HepG2 (cell line): ENCODE results near the gene HMGN4. TPM values are rescaled to one million over a fixed set of nuclear protein-coding genes. Genes with fewer than 3 reads are reported as not detected.
A peak's percentile ranks its signal among the peaks of the same experiment; 100 is the strongest.

ENCODE experiments used
- ATAC-seq: fragments of 200-7000 bp; cut with Tn5 transposase; 3 replicates; pipeline ENCODE4 v1.9.1; 2020; ENCODE audit warnings: mild to moderate bottlenecking, moderate library complexity
- BruUV-seq: library from RNA; stranded (reverse); fragments of 400-500 nt; replicated peaks from 2 replicates; lab custom pipeline; 2021; lab: Mats Ljungman, UMichigan
- CTCF ChIA-PET: fragments of 300-600 bp; formaldehyde crosslinking; extraction: SDS; loops from one replicate; lab custom pipeline; 2021; ENCODE audit warnings: low total read pairs, inconsistent platforms, low intra/inter-chr PET ratio; lab: Yijun Ruan, JAX
- POLR2A ChIA-PET: fragments of 350-600 bp; sonication (Branson Sonifier 250); formaldehyde crosslinking; loops from one replicate; lab custom pipeline; 2020; ENCODE audit warnings: antibody characterized with exemption, inconsistent platforms; lab: Yijun Ruan, JAX
- DNase-seq: peaks from one replicate; pipeline ENCODE4 v3.0.0-alpha.2; 2015; ENCODE audit warnings: low spot score
- FAIRE-seq: peaks from 3 replicates; lab custom pipeline; 2011; peaks lifted over from hg19 to GRCh38; lab: Jason Lieb, UNC
- H2AFZ ChIP-seq: one replicate; pipeline ENCODE4 v1.6.1; 2011; ENCODE audit warnings: low read length, inconsistent platforms
- H3K27ac ChIP-seq: fragments of 300-600 bp; 3 replicates; pipeline ENCODE4 v1.8.0; 2011; ENCODE audit warnings: mixed run types, mild to moderate bottlenecking, mixed read lengths, low read length, inconsistent platforms; ENCODE audit not compliant: insufficient read depth; ENCODE audit errors: extremely low read length
- H3K27me3 ChIP-seq, 2 experiments: fragments of 200-600 bp in 1 of 2; 2 replicates in 1 of 2; 3 replicates in 1 of 2; pipeline versions ENCODE4 v1.6.0 to v1.8.0; 2011; ENCODE audit warnings: low read length in 2 of 2, mild to moderate bottlenecking in 2 of 2, moderate library complexity in 2 of 2, inconsistent platforms in 1 of 2; ENCODE audit not compliant: insufficient read depth in 2 of 2, control insufficient read depth in 1 of 2
- H3K36me3 ChIP-seq, 2 experiments: fragments of 200-600 bp in 1 of 2; replicated peaks in 1 of 2; 2 replicates in 1 of 2; 3 replicates in 1 of 2; pipeline versions ENCODE4 v1.5.1 to v1.8.0; 2011; ENCODE audit warnings: low read length in 2 of 2, inconsistent platforms in 1 of 2; ENCODE audit not compliant: insufficient read depth in 2 of 2, control insufficient read depth in 1 of 2
- H3K4me1 ChIP-seq: 2 replicates; pipeline ENCODE4 v1.5.1; 2012; ENCODE audit warnings: low read length, inconsistent platforms; ENCODE audit not compliant: insufficient read depth
- H3K4me2 ChIP-seq: 2 replicates; pipeline ENCODE4 v1.6.0; 2011; ENCODE audit warnings: low read depth, low read length, inconsistent platforms
- H3K4me3 ChIP-seq, 3 experiments: fragments of 200-600 bp in 1 of 3; sonication (generic), shearing (Covaris generic) in 1 of 3; replicated peaks in 1 of 3; 2 replicates each; pipeline ENCODE4 v1.5.1; 2011 to 2016; ENCODE audit warnings: low read length in 3 of 3, inconsistent platforms in 2 of 3, low read depth in 2 of 3, mild to moderate bottlenecking in 2 of 3, control low read depth in 1 of 3, mixed read lengths in 1 of 3; ENCODE audit not compliant: insufficient read depth in 1 of 3
- H3K79me2 ChIP-seq: one replicate; pipeline ENCODE4 v1.6.1; 2011; ENCODE audit warnings: low read length, inconsistent platforms; ENCODE audit not compliant: insufficient read depth
- H3K9ac ChIP-seq: 2 replicates; pipeline ENCODE4 v1.6.0; 2011; ENCODE audit warnings: mild to moderate bottlenecking, low read depth, low read length, inconsistent platforms; ENCODE audit not compliant: insufficient read depth
- H3K9me3 ChIP-seq: 2 replicates; pipeline ENCODE4 v1.5.1; 2012; ENCODE audit warnings: mild to moderate bottlenecking, low read length
- H4K20me1 ChIP-seq: 2 replicates; pipeline ENCODE4 v1.6.0; 2011; ENCODE audit warnings: inconsistent platforms, mild to moderate bottlenecking, low read length, moderate library complexity; ENCODE audit not compliant: insufficient read depth
- ATF7-NPFF ChIP-seq: sonication (generic); formaldehyde crosslinking; IDR thresholded peaks from 2 replicates; pipeline ENCODE4 v1.8.1; 2023; ENCODE audit warnings: mild to moderate bottlenecking, low read depth, missing genetic modification reagents, moderate library complexity
- BCLAF1 ChIP-seq: fragments of 450-650 bp; IDR thresholded peaks from 2 replicates; pipeline ENCODE4 v1.6.1; 2017; ENCODE audit warnings: mild to moderate bottlenecking
- CBX1 ChIP-seq: IDR thresholded peaks from one replicate; pipeline ENCODE4 v1.6.1; 2016; ENCODE audit warnings: antibody characterized with exemption, low read depth
- FOXP4 ChIP-seq: sonication (generic); formaldehyde crosslinking; IDR thresholded peaks from 2 replicates; pipeline ENCODE4 v1.4.0; 2020; ENCODE audit warnings: missing genetic modification reagents
- GFI1 ChIP-seq: sonication (generic); formaldehyde crosslinking; IDR thresholded peaks from 2 replicates; pipeline ENCODE4 v1.5.0; 2020; ENCODE audit warnings: missing genetic modification reagents, mild to moderate bottlenecking, borderline replicate concordance
- JDP2 ChIP-seq: sonication (generic); formaldehyde crosslinking; IDR thresholded peaks from 2 replicates; pipeline ENCODE4 v1.8.1; 2022; ENCODE audit warnings: missing genetic modification reagents, borderline replicate concordance
- NFATC3 ChIP-seq: sonication (generic); formaldehyde crosslinking; IDR thresholded peaks from 2 replicates; pipeline ENCODE4 v1.5.1; 2020; ENCODE audit warnings: mild to moderate bottlenecking, missing genetic modification reagents
- NFIB ChIP-seq: sonication (generic); formaldehyde crosslinking; IDR thresholded peaks from 2 replicates; pipeline ENCODE4 v1.9.0; 2021; ENCODE audit warnings: missing genetic modification reagents, mild to moderate bottlenecking, borderline replicate concordance
- REPIN1 ChIP-seq: sonication (generic); formaldehyde crosslinking; IDR thresholded peaks from 2 replicates; pipeline ENCODE4 v1.8.0; 2022; ENCODE audit warnings: missing genetic modification reagents, low read depth, mild to moderate bottlenecking, borderline replicate concordance
- SIN3A ChIP-seq: IDR thresholded peaks from 2 replicates; pipeline ENCODE4 v1.6.1; 2011; ENCODE audit warnings: low read depth, mild to moderate bottlenecking, control low read depth, low read length, borderline replicate concordance
- SIX4 ChIP-seq: sonication (generic); formaldehyde crosslinking; IDR thresholded peaks from 2 replicates; pipeline ENCODE4 v1.4.0; 2020; ENCODE audit warnings: missing genetic modification reagents
- TCF12 ChIP-seq, 2 experiments: fragments of 450-650 bp in 1 of 2; sonication (generic) in 1 of 2; formaldehyde crosslinking in 1 of 2; IDR thresholded peaks; 2 replicates each; pipeline versions ENCODE4 v1.6.1 to v1.8.0; 2017 to 2022; ENCODE audit warnings: antibody characterized with exemption in 1 of 2, mild to moderate bottlenecking in 1 of 2, missing genetic modification reagents in 1 of 2, moderate library complexity in 1 of 2
- ZBTB34 ChIP-seq: sonication (generic); formaldehyde crosslinking; IDR thresholded peaks from 2 replicates; pipeline ENCODE4 v1.8.0; 2022; ENCODE audit warnings: mild to moderate bottlenecking, missing genetic modification reagents
- ZNF207 ChIP-seq: fragments of 450-650 bp; IDR thresholded peaks from 2 replicates; pipeline ENCODE4 v1.6.1; 2016; ENCODE audit warnings: antibody characterized with exemption, borderline replicate concordance
- ZNF496 ChIP-seq: sonication (generic); formaldehyde crosslinking; IDR thresholded peaks from 2 replicates; pipeline ENCODE4 v1.8.1; 2023; ENCODE audit warnings: mild to moderate bottlenecking, moderate library complexity, missing genetic modification reagents; ENCODE audit not compliant: insufficient replicate concordance
- ZNF510 ChIP-seq: sonication (generic); formaldehyde crosslinking; IDR thresholded peaks from 2 replicates; pipeline ENCODE4 v1.4.0; 2020; ENCODE audit warnings: low read depth, mild to moderate bottlenecking, missing genetic modification reagents
- ZNF777 ChIP-seq: sonication (generic); formaldehyde crosslinking; IDR thresholded peaks from 2 replicates; pipeline ENCODE4 v1.4.0; 2020; ENCODE audit warnings: missing genetic modification reagents
- WGBS: methylation state at CpG from one replicate; pipeline ENCODE4 v1.1.6; 2017; ENCODE audit warnings: low lambda C conversion rate; 5-methylcytosine and 5-hydroxymethylcytosine counted together
- in situ Hi-C: cut with HindIII; loops from 2 replicates; pipeline ENCODE4 v1.10.0; 2017; ENCODE audit warnings: low pct_unique_long_range_greater_than_20kb; ENCODE audit not compliant: extremely low pct_ligation_motif_present
- intact Hi-C: fragments of 100-400 bp; cut with micrococcal nuclease; formaldehyde crosslinking; loops from one replicate; pipeline ENCODE4 v1.10.0; 2022; ENCODE audit not compliant: unreplicated experiment
- polyA plus RNA-seq, 8 experiments: library from polyadenylated mRNA; depleted of rRNA in 3 of 8; stranded (reverse) in 7 of 8; unstranded in 1 of 8; fragments of >200 nt; fragmentation: Illumina TruSeq in 4 of 8; extraction: Trizol in 4 of 8; gene quantifications; 2 replicates each; pipeline versions ENCODE4 v1.2.1 to v1.2.3, GENCODE V29; 2011 to 2016; ENCODE audit warnings: low read depth in 4 of 8, missing spikeins in 1 of 8, mixed read lengths in 1 of 8; ENCODE audit not compliant: insufficient read depth in 1 of 8
- total RNA-seq, 5 experiments: library from RNA; depleted of rRNA; stranded (reverse); fragments of >200 nt; fragmentation: Illumina TruSeq; extraction: Trizol; gene quantifications; 2 replicates each; pipeline ENCODE4 v1.2.3, GENCODE V29; 2016; ENCODE audit warnings: low read depth in 1 of 5

The HMGN4 gene
- total and polyA plus RNA-seq, 2 of the 13 experiments (the other 11 are each of a cell fraction or from before 2014, with no cell fraction given) = 39.9 to 52.1 TPM

- WGBS = 53% methylated on average over 9 of the region's 9 CpGs
- POLR2A ChIA-PET = interaction anchor here (0.7 to 3.2 kb wide), 4 partner anchors 22 to 1321 kb away, joined by 3 to 19 read pairs (median 4); partner anchors contain the start of gene HMGN4
- TF ChIP-seq JDP2 (CRISPR knock-in tag) (no peak), ZBTB34 (CRISPR knock-in tag) (peak; percentile 55; the same call in 1 of the 2 replicates), NFIB (CRISPR knock-in tag) (no peak), GFI1 (peak; percentile 47; the same call in 1 of the 2 replicates), NFATC3 (CRISPR knock-in tag) (no peak), ATF7-NPFF (no peak), SIN3A (no peak), CBX1 (no peak), ZNF207 (no peak), ZNF510 (CRISPR knock-in tag) (no peak), BCLAF1 (no peak), FOXP4 (CRISPR knock-in tag) (peak; percentile 30; the same call in 1 of the 2 replicates), ZNF496 (no peak), ZNF777 (CRISPR knock-in tag) (no peak), TCF12 (IDR thresholded peaks at IDR 0.05) (no peak), TCF12 (CRISPR knock-in tag; IDR thresholded peaks at IDR 0.05) (no peak), REPIN1 (no peak), SIX4 (no peak)
Measured at GRCh38 chr6:26516481-26517427, 21.4 kb upstream of the HMGN4 start.

More at GRCh38 chr6:26516481-26517427, 21.4 kb upstream of the HMGN4 start:
- BruUV-seq = no TSS peak
- Histone ChIP-seq H3K27ac (peak overlapping the region; percentile 20), H3K4me2 (no peak overlapping the region), H4K20me1 (no peaks in the 10 kb centered on the region), H3K4me1 (peaks cover 51% of the 10 kb centered on the region), H3K4me3 (no peak overlapping the region), H3K79me2 (no peaks in the 10 kb centered on the region), H3K9me3 (no peaks in the 10 kb centered on the region), H3K36me3 (no peaks in the 10 kb centered on the region), H3K27me3 (no peaks in the 10 kb centered on the region), H2AFZ (no peak overlapping the region), H3K9ac (no peak overlapping the region)
- in situ Hi-C loops = no loop called here
- peak; percentile 86 for DNase-seq
- CTCF ChIA-PET = no interaction called here
- intact Hi-C loops = no loop called here
- FAIRE-seq = peak; percentile 64
- no peak for ATAC-seq
